ENCODE results near the gene FXYD6.

Gene FXYD6

DNA sequence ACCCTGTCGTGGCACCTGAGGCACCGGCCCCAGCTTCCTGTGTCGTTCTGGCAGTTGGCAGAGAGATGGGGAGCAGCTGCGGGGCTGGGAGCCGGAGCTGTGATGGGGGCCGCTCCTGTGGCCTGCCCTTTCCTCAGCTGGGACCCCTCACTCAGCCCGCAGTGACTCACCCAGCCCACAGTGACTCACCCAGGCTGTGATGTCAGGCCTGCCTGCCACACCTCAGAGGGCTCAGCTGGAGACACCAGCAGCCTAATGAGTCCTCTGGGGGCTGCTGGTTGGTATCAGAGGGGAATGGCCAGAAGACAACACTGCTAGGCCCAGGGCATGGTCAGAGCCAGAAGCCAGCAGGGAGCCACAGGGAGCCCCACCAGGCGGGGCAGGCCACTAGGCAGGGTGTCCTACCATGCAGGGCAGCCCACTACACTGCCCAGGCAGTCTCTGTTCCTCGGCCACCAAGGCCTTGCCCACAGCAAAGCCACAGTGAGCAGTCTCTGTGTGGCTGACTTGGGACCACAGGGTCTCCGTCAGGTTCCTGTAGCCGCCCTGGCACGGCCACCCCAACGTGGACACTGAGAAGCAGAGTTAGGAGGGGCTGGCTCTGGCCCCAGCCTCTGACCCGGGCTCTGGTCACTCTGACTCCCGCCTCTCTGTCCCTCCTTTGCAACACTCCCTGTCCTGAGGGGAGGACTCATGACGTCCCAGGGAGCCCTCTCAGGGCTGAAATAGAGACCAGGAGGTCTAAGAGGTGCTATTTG lies 47.7 kb downstream of the FXYD6 start:
- no peak for DNase-seq

DNA sequence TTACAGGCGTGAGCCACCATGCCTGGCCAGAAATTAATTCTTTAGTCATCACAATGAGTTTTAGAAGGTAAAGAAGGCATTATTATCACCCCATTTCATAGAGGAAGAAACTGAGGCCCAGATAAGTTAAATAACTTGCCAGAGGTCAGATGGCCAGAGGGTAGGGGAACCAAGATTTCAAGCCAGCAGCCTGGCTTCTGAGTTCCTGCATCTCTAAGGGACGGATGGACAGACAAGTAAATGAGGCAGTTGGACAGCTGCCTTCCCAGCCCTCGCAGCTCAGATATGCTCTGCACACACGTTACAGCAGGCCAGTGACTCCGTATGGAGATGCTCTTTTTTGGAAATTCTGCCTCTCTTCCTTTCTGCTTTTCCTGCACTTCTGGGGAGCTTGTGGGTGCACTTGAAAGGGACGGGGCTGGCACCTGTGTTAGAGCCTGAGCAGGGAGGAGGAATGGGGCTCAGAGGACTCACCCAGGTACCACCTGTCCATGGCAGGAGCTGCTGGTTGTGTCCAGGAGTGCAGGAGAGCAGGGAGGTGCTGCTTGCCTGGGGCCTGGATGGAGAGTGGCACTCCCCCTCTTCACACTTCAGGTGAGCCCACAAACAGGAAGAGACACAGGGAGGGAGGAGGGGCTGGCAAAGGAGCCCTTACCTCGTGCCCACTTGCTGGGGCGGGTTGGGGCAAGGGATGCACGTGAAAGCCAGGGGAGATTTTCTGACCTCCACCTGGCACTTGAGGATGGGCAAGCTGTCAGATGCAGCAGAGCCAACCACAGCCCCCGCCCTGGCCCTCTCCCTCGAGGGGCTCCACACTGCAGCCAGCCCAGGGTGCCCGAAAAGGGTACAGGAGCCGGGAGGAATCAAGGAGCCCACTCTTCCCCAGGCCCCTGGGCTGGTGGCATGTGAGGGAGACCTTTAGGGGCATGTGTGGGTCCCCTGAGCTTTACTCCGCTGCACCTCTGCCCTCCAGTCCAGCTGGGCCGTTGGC lies 48.6 kb downstream of the FXYD6 start:
- DNase-seq, result peak; percentile 59

DNA sequence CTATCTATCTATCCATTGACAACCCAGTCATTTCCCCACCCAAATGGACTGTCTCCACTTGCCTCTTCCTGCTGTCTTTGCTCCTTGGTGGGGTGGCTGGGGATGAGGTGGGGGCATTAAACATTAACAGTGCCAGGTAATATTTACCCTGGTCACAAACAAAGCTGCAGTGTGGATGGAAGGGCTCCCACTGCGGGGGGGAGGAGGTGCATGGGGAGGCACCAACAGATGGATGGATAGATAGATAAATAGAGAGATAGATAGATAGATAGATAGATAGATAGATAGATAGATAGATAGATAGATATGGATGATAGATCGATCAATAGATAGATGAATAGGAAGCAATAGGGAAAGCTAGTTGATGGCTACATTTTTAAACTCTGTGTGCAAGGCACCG lies 49.6 kb downstream of the FXYD6 start:
- no peak for DNase-seq

DNA sequence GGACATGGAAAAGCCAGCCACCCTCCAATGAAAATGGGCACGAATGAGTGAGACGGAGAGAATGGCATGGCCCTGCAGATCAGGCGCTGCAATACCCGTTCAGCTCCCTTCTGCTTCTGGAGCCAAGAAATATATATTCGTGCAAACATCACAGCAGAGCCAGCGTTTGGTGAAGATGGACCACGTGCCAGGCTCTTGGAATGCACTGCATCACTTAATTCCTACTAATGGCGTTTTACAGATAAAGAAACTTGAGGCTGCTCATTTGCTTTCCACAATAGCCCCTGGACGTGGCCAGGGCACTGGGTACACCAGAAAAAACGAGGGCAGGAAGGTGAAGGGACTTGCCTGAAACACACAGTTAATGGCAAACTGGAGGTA lies 50.3 kb downstream of the FXYD6 start:
- peak; percentile 47 for DNase-seq

DNA sequence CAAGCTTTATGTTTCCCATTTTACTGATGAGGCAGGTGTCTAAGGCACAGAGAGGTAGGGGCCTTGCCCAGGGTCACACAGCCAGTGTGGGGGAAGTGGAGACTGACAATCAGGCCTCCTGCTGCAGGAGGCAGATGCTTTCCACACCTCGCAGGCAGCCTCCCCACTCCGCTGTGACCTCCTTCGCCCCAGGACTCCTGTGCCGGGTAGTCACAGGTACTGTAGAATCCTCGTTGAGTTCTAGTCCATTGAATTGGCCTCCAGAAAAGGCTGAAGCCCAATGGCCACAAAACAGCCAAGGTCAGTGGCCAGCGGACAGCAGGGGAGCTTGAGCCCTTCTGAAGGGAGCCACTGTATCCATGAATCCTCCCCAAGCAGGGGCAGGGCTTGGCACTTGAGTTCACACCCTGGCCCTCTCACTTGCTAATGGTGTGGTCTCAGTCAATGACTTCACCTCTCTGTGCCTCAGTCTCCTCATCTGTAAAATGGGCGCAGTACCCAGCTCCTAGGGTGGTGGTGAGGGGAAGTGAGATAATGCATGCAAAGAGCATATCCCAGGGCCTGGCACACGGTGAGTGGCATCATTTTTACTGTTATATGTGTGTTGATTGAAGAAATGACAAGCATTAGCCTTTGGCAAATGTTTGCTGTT lies 50.8 kb downstream of the FXYD6 start:
- DNase-seq, result no peak

DNA sequence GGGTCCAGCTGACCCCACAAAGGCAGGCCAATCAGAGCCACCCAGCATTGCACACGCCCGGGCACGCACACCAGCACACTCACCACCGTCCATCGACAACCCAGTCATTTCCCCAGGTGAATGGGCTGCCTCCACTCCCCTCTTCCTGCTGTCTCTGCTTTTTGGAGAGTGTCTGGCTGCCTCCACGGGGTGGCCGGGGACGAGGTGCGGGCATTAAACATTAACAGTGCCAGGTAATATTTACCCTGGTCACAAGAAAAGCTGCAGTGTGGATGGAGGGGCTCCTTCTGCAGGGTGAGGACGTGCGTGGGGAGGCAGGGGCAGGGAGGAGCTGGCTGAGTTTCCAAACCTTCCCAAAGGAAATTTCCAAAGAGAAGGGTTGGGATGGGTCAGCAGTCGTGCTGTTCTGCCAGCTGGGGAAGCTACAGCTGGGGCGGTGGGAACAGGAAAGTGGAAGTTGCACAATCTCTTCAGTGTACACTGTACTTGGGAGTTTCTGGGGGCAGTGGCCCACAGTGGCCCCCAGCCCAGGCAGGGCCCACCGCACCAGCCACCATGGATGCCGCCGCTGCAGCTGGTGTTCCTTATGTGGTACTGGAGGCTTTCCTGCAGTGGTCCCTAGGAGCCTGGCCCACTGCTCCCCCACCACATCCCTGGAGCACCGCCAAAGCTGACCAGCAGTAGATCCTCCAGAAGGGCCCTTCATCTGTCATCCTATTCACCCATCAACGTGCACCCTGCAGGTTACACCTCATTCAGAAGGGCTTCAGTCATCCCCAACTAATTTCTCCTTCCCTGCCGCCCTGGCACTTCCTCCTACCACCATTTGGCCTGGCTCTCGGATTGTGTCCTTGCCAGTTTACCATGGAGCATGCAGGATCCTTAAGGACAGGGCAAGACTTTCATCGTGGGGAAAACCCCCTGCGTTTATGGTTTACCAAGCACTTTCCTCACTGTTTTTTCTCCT lies 51.6 kb downstream of the FXYD6 start, which contains the start of gene FXYD2:
Gene FXYD2 (minus strand): TSS at position 174 of the 967 bp plus-strand sequence. CDS start 66 bp downstream, at position 108.
- peak; percentile 70 for DNase-seq

DNA sequence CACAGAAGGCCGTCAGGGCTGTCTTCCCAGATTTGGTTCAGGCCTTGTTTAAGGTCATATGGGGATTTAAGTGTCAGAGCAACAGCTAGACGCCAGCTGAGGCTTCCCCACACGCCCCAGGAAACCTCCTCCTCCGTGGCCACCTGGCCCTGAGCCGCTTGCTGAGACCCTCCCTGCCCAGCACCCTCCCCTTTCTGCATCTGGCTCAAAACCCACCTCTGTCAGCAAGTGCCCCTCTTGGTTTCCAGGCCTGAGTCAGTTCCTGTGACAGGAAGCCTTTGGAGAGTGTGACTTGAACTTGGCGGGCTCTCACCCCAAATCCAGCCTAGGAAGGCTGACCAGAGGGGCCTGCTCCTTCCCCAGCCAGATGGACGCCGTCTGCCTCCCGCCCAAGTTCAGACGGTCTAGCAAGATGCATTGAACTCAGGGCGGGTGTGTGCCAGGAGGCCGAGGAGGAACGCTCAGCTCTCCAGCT lies 52.5 kb downstream of the FXYD6 start:
- DNase-seq, result no peak

DNA sequence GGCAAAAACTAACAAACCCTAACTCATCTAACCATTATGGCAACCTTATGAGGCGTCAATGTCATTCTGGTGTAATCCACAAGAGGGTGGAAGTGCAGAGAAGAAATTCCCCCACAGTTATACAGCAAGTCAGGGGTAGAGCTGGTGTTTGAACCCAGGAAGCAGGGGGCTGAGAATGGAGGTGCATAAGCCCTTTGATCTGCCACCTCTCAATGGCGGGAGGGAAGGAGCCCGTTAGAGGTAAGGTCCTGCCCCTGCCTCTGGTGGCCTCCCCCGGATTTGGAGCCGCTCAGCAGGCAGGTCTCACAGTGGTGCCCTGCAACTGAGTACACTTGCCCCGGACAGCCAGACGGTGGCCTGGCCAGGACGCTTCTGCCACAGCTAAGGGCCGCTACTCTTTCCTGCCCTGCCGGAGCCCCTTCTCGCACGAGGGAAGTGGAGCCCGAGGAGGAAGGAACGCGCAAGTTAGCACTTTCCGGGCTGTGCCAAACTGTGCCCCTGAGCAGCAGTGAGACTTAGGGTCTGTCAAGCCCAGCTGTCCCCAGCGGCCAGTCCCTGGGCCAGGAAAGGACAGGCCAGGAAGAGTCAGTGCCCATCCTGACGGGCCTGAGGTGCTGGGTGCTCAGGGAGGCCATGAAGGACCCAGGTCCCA lies 53.0 kb downstream of the FXYD6 start:
- DNase-seq, result no peak

DNA sequence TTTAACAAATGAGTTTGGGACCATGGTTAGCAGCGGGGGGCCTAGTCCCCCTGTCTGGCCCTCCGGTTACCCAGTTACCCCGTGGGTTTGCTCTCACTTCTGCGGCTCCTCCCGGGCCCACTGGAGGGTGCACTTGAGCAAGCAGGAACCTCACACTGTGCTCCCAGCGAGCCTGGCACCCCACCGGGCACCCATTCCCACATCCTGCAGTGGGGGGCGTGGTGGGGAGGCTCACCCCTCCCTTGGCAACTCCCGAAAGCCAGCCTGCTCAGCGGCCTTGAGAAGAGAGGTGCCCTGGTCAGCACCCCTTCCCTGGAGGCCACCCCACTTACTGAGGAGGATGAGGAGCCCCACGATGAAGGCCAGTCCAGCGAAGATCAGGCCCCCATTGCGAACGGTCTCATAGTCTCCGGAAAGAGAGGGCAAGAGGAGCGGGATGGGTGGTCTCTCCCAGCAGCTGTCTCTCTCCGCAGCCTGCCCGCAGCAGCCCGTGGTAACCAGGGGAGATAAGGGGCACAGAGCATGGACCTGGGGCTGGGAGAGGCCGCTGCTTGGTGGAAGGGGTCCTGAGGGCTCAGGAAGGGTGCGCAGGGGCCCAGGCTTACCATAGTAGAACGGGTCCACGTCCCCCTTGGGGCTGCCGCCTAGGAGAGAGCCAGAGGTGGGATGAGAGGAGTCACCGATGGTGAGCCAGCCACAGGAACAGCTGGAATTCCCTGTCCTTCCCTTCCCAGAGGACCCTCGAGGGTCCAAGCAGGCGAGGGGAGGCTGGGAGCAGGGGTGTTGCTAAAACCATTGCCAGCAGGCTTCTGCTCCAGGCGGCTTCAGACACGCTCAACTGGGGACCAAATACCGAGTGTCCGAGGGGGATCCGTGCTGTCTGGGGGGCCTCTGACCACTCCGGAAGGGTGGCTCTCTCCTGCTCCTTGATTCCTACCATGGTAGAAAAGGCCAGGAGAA lies 54.1 kb downstream of the FXYD6 start:
- DNase-seq, result no peak

DNA sequence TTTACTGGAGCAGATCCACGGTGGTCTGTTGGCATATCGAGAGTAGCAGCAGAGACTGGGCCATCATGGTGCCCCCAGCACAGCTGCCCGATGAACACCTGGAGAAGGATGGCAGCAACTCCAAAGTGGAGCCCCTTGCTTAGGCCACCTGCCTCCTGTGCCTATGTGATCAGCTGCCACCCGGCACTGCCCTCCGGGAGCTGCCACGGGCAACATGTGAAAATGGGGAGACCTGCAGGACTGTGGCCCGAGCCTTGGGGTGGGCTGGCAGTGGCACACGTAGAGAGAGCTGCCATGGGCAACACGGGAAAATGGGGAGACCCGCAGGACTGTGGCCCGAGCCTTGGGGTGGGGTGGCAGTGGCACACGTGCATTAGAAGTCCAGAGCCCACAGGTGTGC lies 55.0 kb downstream of the FXYD6 start:
- no peak for DNase-seq

DNA sequence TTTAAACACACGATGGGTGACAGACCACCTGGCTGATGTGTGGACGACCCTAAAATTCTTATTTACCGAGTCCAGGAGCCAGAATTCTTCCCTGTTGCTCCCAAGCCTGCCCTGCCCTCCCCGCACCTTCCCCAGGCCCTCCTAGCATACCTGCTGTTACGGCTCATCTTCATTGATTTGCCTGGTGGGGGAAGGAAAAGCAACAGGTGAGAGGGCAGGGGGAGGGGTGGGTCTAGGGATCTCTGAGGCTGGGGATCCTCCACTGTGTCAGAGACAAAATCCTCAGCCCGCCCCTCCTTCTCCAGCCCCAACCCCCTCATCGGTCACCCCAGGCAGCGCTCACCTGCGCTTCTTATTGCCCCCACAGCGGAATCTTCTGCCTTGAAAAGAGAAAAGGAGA lies 55.9 kb downstream of the FXYD6 start:
- no peak for DNase-seq

DNA sequence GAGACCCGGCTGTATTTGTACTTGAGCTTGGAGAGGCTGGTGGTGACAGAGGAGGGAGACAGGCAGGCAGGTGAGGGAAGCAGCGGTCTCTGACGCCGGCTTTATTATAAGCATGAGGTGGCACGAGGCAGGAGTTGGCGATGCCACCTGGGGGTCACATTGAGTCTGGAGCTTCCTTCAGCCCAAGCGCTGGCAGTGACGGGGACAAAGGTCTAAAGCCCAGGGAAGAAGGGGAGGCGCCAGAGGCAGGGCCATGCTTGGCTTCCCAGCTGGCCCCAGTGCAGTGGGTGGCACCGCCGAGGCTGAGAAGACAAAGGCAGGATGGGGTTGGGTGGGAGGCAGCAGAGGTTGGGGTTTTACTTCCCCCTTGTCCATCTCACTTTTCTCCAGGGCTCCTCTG lies 56.4 kb downstream of the FXYD6 start:
- peak; percentile 88 for DNase-seq

DNA sequence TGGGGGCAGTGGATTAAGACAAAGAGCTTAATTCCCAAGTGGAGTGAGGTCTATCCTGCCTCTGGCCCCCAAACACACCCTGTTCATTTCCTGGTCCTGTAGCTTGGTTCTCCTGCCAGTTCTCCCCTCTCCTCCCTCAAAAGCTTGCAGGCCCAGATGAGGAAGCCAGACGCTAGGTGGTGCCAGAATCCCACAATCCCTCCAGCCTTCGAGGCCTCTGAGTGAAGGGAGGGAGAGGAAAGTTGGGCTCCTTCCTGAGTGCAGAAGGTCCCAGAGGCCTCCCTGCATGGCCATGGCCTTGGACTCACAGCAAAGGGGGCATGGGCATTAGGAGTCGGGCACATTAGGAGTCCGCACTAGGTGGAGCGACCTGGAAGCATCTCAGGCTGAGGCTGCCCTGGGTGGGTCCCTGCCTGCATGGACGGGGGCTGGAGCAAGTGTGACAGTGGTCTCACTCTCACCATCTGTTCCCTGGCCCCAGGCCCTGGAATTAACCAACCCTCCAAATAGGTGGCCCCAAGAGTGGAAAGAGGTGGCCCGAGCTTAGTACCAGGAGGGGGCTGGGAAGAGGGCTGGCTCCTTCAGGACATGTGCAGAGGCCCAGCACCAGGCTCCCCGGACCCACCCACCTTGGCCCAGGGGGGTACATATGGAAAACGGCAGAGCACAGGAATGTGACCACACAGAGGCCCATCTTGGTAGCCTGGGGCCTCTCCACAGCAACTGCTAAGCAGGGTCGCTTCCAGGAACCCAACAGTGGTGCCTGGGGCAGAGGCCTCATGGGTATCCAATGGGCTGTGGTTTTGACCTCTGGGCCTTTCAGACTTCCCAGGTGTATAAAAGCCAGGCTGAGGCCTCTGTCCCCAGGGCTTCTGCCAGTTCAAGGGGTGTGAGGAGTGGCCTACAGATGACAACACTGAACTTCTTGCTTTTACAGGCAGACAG lies 57.1 kb downstream of the FXYD6 start:
- DNase-seq, result peak; percentile 40

DNA sequence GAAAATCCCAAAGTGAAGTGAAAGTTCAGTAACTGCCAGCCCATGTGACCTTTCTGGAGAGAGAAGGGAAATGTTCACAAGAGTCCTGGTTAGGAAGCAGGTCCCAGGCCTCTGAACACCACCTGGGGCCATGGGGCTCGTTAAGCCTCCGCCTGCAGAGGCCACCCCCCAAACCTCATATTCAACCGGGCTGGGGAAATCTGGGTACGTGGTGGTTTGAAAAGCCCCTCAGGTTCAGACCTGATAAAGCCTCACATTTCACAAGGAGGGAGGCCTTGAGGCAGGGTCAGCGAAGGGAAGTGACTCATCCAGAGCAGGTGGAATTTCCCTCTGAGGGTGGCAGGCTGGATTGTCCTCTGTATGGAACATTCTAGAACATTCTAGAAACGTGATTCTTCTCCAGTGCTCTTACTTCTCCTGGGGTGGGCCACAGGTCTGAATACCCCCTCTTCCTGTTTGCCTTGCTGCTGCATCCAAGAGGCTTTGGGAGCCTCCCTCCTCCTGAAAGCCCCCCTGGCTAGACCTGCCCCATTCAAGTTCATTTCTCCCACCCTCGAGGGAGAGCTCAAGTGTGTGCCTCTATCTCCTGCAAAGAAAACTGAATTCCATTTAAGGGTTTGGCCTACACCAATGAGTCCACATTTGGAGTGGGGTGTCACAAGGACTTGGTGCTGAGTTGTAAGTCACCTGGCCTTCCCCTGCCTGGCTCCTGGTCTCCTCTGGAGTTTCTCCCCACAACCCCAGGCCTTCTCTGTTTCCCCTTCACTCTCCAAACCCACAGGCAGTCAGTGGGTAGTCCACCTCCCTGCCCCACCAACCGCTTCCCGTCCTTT lies 58.2 kb downstream of the FXYD6 start:
- no peak for DNase-seq

DNA sequence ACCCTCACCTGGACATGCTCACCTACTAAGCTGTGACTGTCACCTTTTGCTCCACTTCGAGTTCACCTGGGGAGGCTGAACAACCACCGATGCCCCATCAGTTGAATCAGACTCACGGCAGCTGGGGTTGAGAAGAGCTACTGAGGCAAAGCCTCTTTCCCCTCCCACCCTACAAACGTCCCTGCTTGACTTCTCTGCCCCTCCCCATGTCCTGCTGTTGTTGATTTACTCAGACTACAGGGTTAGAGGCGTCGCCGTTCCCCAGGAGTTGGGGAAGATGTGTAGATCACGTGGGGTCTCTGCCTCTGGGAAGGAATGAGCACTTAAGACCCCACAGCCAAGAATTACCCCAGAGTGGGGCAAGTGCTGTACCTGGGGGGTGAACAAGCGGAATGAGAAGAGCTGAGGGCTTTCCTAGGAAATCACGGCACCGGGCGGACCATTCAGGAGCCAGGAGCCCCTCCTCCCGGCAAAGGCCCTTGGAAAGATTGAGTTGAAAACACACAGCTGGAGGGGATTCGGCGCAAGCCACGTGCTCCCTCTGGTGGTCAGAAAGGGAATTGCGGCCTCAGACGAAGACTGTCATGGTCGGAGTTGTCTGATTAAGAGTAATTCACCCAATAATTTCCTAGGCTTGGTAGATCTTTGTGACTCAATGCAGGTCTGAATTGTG lies 59.0 kb downstream of the FXYD6 start:
- peak; percentile 95 for DNase-seq

DNA sequence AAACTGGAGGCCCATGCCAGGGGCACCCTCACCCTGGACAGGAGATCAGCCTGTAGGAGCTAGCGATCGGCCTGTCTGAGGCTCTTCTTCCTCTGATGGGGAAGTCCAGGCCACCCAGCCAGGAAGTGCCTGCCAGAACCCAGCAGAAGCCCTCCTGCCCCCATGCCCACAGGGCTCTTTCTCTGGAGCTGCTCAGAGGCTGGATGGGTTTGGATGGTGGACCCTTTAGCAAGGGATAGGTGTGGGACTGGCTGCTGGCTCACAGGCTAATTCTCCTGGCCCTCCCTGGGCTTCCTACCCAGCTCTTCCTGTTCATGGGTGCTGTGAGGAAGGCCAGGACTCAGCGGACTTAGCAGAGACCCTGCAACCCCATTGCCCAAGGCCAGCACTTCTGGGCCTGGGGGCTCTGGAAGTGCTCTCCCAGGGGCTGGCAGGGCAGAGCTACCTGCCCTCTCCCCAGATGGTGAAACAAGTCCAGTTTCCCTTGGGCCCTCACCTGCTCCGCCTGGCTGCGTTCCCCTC lies 59.6 kb downstream of the FXYD6 start:
- DNase-seq, result no peak

DNA sequence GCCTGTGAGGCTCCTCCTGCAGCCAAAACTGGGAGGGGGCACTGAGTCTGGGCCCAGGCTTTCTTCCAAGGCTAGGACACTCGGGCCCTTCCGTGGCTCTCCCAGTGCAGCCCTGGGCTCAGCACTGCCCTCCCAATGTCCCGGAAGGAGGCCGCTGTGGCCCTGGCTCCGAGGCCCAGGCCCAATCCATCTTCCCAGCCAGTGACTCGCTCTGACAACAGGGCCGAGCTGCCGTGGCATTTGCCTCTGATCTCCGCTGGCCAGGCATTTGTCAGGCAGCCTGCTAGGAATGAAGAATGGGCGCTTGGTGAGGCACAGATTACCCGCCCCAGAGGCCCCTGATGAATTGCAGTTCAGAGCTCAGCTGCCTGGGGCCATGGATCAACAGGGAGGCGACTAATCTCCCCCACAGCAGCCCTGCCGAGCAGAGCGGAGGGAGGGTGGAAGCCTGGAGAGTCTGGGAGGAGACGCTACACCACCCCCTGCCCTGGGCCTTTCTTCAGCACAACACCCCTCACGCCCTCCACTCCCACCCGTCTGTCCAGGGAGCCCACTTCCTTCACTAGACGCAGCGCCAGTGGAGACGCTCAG lies 60.2 kb downstream of the FXYD6 start:
- no peak for DNase-seq

Measured in DMS79 (cell line).